Measurements from ENCODE around the gene TRIOBP. TPM values are rescaled to one million over a fixed set of nuclear protein-coding genes. Genes with fewer than 3 reads are reported as not detected.
A peak's percentile ranks its signal among the peaks of the same experiment; 100 is the strongest.

Gene TRIOBP
- total and polyA plus RNA-seq, 2 of the 13 experiments (the other 11 are each of a cell fraction or from before 2014, with no cell fraction given): 6.1 to 15.4 TPM

DNA sequence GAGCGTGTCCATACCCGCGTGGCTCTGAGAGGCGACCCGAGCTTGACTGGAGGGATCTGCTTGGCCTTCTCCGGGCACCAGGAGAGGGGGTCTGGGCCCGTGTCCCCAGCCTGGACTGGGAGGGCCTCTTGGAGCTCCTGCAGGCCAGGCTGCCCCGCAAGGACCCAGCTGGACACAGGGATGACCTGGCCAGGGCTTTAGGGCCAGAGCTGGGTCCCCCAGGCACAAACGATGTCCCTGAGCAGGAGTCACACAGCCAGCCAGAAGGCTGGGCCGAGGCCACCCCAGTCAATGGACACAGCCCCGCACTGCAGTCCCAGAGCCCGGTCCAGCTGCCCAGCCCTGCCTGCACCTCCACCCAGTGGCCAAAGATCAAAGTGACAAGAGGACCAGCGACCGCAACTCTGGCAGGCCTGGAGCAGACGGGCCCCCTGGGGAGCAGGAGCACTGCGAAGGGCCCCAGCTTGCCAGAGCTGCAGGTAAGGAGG lies 38.2 kb downstream of the TRIOBP start (continued):
- TF ChIP-seq, protein P1, sequence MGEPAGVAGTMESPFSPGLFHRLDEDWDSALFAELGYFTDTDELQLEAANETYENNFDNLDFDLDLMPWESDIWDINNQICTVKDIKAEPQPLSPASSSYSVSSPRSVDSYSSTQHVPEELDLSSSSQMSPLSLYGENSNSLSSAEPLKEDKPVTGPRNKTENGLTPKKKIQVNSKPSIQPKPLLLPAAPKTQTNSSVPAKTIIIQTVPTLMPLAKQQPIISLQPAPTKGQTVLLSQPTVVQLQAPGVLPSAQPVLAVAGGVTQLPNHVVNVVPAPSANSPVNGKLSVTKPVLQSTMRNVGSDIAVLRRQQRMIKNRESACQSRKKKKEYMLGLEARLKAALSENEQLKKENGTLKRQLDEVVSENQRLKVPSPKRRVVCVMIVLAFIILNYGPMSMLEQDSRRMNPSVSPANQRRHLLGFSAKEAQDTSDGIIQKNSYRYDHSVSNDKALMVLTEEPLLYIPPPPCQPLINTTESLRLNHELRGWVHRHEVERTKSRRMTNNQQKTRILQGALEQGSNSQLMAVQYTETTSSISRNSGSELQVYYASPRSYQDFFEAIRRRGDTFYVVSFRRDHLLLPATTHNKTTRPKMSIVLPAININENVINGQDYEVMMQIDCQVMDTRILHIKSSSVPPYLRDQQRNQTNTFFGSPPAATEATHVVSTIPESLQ (CRISPR knock-in tag; conservative IDR thresholded peaks at IDR 0.05): no peak
- TF ChIP-seq, protein P2, sequence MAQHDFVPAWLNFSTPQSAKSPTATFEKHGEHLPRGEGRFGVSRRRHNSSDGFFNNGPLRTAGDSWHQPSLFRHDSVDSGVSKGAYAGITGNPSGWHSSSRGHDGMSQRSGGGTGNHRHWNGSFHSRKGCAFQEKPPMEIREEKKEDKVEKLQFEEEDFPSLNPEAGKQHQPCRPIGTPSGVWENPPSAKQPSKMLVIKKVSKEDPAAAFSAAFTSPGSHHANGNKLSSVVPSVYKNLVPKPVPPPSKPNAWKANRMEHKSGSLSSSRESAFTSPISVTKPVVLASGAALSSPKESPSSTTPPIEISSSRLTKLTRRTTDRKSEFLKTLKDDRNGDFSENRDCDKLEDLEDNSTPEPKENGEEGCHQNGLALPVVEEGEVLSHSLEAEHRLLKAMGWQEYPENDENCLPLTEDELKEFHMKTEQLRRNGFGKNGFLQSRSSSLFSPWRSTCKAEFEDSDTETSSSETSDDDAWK (CRISPR knock-in tag; IDR thresholded peaks at IDR 0.05): no peak
- TF ChIP-seq SCMH1 (CRISPR knock-in tag; IDR thresholded peaks at IDR 0.05; ENCODE audit: borderline replicate concordance) (no peak), ZNF510 (CRISPR knock-in tag; IDR thresholded peaks at IDR 0.05; ENCODE audit: low read depth) (no peak), RELA (CRISPR knock-in tag; IDR thresholded peaks at IDR 0.05) (no peak), ZNF232 (CRISPR knock-in tag; IDR thresholded peaks at IDR 0.05; ENCODE audit: borderline replicate concordance) (0 out of 2 replicates have a peak, but pooled peaks have one; percentile 34), ZFY (CRISPR knock-in tag; IDR thresholded peaks at IDR 0.05) (peak; percentile 80), MEF2D (CRISPR knock-in tag; IDR thresholded peaks at IDR 0.05) (no peak), NR2F2 (IDR thresholded peaks at IDR 0.05; ENCODE audit: borderline replicate concordance, low read depth) (no peak), FOXO1 (CRISPR knock-in tag; IDR thresholded peaks at IDR 0.05) (no peak), PRMT3 (CRISPR knock-in tag; IDR thresholded peaks at IDR 0.05; ENCODE audit: borderline replicate concordance, low read depth) (no peak), PPARG (CRISPR knock-in tag; conservative IDR thresholded peaks at IDR 0.05) (no peak)
- TF ChIP-seq, protein P3, sequence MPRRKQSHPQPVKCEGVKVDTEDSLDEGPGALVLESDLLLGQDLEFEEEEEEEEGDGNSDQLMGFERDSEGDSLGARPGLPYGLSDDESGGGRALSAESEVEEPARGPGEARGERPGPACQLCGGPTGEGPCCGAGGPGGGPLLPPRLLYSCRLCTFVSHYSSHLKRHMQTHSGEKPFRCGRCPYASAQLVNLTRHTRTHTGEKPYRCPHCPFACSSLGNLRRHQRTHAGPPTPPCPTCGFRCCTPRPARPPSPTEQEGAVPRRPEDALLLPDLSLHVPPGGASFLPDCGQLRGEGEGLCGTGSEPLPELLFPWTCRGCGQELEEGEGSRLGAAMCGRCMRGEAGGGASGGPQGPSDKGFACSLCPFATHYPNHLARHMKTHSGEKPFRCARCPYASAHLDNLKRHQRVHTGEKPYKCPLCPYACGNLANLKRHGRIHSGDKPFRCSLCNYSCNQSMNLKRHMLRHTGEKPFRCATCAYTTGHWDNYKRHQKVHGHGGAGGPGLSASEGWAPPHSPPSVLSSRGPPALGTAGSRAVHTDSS (CRISPR knock-in tag; conservative IDR thresholded peaks at IDR 0.05): no peak
- TF ChIP-seq, protein P4, sequence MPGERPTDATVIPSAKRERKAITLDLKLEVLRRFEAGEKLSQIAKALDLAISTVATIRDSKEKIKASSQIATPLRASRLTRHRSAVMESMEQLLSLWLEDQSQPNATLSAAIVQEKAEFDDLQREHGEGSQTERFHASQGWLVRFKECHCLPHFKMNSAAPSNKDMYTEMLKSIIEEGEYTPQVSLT (CRISPR knock-in tag; IDR thresholded peaks at IDR 0.05; ENCODE audit: borderline replicate concordance, low read depth): no peak
- TF ChIP-seq, protein P5, sequence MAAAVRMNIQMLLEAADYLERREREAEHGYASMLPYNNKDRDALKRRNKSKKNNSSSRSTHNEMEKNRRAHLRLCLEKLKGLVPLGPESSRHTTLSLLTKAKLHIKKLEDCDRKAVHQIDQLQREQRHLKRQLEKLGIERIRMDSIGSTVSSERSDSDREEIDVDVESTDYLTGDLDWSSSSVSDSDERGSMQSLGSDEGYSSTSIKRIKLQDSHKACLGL (CRISPR knock-in tag; IDR thresholded peaks at IDR 0.05): no peak
- TF ChIP-seq, protein P6, sequence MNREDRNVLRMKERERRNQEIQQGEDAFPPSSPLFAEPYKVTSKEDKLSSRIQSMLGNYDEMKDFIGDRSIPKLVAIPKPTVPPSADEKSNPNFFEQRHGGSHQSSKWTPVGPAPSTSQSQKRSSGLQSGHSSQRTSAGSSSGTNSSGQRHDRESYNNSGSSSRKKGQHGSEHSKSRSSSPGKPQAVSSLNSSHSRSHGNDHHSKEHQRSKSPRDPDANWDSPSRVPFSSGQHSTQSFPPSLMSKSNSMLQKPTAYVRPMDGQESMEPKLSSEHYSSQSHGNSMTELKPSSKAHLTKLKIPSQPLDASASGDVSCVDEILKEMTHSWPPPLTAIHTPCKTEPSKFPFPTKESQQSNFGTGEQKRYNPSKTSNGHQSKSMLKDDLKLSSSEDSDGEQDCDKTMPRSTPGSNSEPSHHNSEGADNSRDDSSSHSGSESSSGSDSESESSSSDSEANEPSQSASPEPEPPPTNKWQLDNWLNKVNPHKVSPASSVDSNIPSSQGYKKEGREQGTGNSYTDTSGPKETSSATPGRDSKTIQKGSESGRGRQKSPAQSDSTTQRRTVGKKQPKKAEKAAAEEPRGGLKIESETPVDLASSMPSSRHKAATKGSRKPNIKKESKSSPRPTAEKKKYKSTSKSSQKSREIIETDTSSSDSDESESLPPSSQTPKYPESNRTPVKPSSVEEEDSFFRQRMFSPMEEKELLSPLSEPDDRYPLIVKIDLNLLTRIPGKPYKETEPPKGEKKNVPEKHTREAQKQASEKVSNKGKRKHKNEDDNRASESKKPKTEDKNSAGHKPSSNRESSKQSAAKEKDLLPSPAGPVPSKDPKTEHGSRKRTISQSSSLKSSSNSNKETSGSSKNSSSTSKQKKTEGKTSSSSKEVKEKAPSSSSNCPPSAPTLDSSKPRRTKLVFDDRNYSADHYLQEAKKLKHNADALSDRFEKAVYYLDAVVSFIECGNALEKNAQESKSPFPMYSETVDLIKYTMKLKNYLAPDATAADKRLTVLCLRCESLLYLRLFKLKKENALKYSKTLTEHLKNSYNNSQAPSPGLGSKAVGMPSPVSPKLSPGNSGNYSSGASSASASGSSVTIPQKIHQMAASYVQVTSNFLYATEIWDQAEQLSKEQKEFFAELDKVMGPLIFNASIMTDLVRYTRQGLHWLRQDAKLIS (CRISPR knock-in tag; IDR thresholded peaks at IDR 0.05): no peak
- TF ChIP-seq, protein P7, sequence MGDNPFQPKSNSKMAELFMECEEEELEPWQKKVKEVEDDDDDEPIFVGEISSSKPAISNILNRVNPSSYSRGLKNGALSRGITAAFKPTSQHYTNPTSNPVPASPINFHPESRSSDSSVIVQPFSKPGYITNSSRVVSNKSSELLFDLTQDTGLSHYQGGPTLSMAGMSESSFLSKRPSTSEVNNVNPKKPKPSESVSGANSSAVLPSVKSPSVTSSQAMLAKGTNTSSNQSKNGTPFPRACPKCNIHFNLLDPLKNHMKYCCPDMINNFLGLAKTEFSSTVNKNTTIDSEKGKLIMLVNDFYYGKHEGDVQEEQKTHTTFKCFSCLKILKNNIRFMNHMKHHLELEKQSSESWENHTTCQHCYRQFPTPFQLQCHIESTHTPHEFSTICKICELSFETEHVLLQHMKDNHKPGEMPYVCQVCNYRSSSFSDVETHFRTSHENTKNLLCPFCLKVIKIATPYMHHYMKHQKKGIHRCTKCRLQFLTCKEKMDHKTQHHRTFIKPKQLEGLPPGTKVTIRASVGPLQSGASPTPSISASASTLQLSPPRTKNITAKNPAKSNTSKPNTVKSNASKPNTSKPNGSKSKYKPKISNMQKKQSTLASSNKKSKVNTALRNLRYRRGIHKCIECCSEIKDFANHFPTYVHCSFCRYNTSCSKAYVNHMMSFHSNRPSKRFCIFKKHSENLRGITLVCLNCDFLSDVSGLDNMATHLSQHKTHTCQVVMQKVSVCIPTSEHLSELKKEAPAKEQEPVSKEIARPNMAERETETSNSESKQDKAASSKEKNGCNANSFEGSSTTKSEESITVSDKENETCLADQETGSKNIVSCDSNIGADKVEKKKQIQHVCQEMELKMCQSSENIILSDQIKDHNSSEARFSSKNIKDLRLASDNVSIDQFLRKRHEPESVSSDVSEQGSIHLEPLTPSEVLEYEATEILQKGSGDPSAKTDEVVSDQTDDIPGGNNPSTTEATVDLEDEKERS (CRISPR knock-in tag; IDR thresholded peaks at IDR 0.05): no peak
